ENCODE results near the gene DCC.

GRCh38 chr18:52822160-52822559 is 482.2 kb downstream of the DCC start:
- no peak for TF ChIP-seq CTCF (IDR thresholded peaks at IDR 0.05)
- TF ChIP-seq POLR2A (IDR thresholded peaks at IDR 0.05) = no peak

Data from tibial nerve (tissue), 3 donors.